Stomach (tissue), 4 donors: ENCODE results near the gene SPDYE18.
"Not testable (repeated sequence)": the region's sequence is repeated elsewhere in the genome, so short reads cannot be mapped to it uniquely, and the experiment has no call there.

Experiments used
- EP300 ChIP-seq: sonication (generic); formaldehyde crosslinking; IDR thresholded peaks from one replicate; pipeline ENCODE4 v1.6.1; 2017; ENCODE audit warnings: antibody characterized with exemption
- POLR2A ChIP-seq, 4 donors: fragments of 450-650 bp; IDR thresholded peaks; one replicate each; pipeline ENCODE4 v1.6.1; 2016; ENCODE audit warnings: antibody characterized with exemption in 4 of 4, control low read depth in 2 of 4, mild to moderate bottlenecking in 1 of 4, moderate library complexity in 1 of 4
- POLR2AphosphoS5 ChIP-seq, 3 donors: sonication (generic); formaldehyde crosslinking; IDR thresholded peaks; one replicate each; pipeline ENCODE4 v1.6.1; 2016; ENCODE audit warnings: antibody characterized with exemption in 3 of 3
- TF ChIP-seq, protein P1 (sequence below), 7 experiments: fragments of 450-650 bp in 4 of 7; fragments of 200-600 bp in 3 of 7; sonication (generic) in 3 of 7; IDR thresholded peaks; one replicate each; pipeline ENCODE4 v1.5.1; 2016 to 2019; ENCODE audit warnings: antibody characterized with exemption in 7 of 7, control low read depth in 2 of 7, mild to moderate bottlenecking in 1 of 7

DNA sequence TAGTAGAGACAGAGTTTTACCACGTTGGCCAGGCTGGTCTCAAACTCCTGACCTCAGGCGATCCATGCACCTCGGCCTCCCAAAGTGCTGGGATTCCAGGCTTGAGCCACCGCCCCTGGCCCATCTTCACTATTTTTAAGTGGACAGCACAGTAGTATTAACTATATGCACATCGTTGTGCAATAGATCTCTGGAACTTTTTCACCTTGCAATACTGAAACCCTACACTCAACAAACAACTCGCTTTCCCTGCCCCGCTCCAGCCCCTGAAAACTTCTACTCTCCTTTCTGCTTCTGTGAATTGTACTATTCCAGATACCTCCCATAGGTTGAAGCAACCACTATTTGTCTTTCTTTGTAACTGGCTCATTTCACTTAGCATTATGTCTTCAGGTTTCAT lies 3.5 kb upstream of the SPDYE18 start:
- TF ChIP-seq EP300; POLR2A (IDR thresholded peaks at IDR 0.05); POLR2AphosphoS5 (IDR thresholded peaks at IDR 0.05): not testable (repeated sequence)
- TF ChIP-seq, protein P1, sequence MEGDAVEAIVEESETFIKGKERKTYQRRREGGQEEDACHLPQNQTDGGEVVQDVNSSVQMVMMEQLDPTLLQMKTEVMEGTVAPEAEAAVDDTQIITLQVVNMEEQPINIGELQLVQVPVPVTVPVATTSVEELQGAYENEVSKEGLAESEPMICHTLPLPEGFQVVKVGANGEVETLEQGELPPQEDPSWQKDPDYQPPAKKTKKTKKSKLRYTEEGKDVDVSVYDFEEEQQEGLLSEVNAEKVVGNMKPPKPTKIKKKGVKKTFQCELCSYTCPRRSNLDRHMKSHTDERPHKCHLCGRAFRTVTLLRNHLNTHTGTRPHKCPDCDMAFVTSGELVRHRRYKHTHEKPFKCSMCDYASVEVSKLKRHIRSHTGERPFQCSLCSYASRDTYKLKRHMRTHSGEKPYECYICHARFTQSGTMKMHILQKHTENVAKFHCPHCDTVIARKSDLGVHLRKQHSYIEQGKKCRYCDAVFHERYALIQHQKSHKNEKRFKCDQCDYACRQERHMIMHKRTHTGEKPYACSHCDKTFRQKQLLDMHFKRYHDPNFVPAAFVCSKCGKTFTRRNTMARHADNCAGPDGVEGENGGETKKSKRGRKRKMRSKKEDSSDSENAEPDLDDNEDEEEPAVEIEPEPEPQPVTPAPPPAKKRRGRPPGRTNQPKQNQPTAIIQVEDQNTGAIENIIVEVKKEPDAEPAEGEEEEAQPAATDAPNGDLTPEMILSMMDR (IDR thresholded peaks at IDR 0.05) = not testable (repeated sequence)
